ENCODE results near the gene TGM3. TPM values are rescaled to one million over a fixed set of nuclear protein-coding genes. Genes with fewer than 3 reads are reported as not detected.
A peak's percentile ranks its signal among the peaks of the same experiment; 100 is the strongest.

The TGM3 gene
- total RNA-seq, 6 donors from 2014 or later: 0.33 to 1.0 (median 0.46) TPM; not detected in 1

- 46 to 64% methylated on average over 2 of the region's 2 CpGs for WGBS, 2 donors
Measured at GRCh38 chr20:2326046-2326445, 30.2 kb downstream of the TGM3 start.

GRCh38 chr20:2327620-2328555 is 32.1 kb downstream of the TGM3 start:
- TF ChIP-seq, protein P1, sequence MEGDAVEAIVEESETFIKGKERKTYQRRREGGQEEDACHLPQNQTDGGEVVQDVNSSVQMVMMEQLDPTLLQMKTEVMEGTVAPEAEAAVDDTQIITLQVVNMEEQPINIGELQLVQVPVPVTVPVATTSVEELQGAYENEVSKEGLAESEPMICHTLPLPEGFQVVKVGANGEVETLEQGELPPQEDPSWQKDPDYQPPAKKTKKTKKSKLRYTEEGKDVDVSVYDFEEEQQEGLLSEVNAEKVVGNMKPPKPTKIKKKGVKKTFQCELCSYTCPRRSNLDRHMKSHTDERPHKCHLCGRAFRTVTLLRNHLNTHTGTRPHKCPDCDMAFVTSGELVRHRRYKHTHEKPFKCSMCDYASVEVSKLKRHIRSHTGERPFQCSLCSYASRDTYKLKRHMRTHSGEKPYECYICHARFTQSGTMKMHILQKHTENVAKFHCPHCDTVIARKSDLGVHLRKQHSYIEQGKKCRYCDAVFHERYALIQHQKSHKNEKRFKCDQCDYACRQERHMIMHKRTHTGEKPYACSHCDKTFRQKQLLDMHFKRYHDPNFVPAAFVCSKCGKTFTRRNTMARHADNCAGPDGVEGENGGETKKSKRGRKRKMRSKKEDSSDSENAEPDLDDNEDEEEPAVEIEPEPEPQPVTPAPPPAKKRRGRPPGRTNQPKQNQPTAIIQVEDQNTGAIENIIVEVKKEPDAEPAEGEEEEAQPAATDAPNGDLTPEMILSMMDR (IDR thresholded peaks at IDR 0.05): no peak
- TF ChIP-seq POLR2AphosphoS5 (IDR thresholded peaks at IDR 0.05) (no peak), POLR2A (IDR thresholded peaks at IDR 0.05) (no peak), EP300 (IDR thresholded peaks at IDR 0.05) (no peak)
- WGBS, 2 donors: 91 to 92% methylated on average over 23 to 30 of the region's 30 CpGs
- ATAC-seq (ENCODE audit: low FRiP score in 2 of 2): no peak
- H3K4me3 ChIP-seq: no peak overlapping the region
- no peaks in the 10 kb centered on the region for H3K27me3 ChIP-seq
- no peak overlapping the region for H3K27ac ChIP-seq
- H3K9me3 ChIP-seq: no peaks in the 10 kb centered on the region
- H3K4me1 ChIP-seq: no peaks in the 10 kb centered on the region
- H3K36me3 ChIP-seq: no peaks in the 10 kb centered on the region
- DNase-seq: peak in 1 of 2 donors; percentile 42

More at GRCh38 chr20:2326046-2326445, 30.2 kb downstream of the TGM3 start:
- H3K27me3 ChIP-seq: no peaks in the 10 kb centered on the region
- DNase-seq (no peak), ATAC-seq (ENCODE audit: low FRiP score in 2 of 2) (no peak)
- no peaks in the 10 kb centered on the region for H3K4me1 ChIP-seq
- H3K27ac ChIP-seq: no peak overlapping the region
- H3K4me3 ChIP-seq: no peak overlapping the region
- no peaks in the 10 kb centered on the region for H3K9me3 ChIP-seq
- no peak for TF ChIP-seq POLR2A (IDR thresholded peaks at IDR 0.05)
- TF ChIP-seq, protein P1 (IDR thresholded peaks at IDR 0.05): no peak
- H3K36me3 ChIP-seq: no peaks in the 10 kb centered on the region

DNA sequence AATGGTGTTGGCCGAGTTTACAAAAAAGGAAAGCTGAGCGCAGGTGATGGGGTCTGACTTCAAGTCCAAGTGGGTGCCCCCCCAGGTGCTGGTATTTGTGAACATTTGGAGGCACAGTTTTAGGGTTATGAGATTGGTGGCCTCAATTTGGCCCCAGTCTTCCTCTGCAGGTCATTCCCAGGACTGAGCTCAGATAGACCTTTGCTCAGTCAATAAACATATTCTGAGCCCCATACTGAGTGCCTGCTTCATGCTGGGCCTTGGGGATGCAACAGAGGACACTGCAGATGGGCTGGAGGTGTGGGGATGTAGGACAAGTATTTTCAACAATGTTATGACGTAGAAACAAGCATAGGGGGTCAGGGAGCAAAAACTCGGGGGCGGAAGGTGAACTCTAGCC is 33.5 kb downstream of the TGM3 start:
- Histone ChIP-seq H3K9me3 (no peaks in the 10 kb centered on the region), H3K27me3 (no peaks in the 10 kb centered on the region), H3K36me3 (no peaks in the 10 kb centered on the region), H3K27ac (no peak overlapping the region), H3K4me1 (no peaks in the 10 kb centered on the region), H3K4me3 (no peak overlapping the region)
- 82 to 90% methylated on average over 5 of the region's 5 CpGs for WGBS, 2 donors
- ATAC-seq (ENCODE audit: low FRiP score in 2 of 2) (no peak), DNase-seq (no peak)
- no peak for TF ChIP-seq POLR2AphosphoS5 (IDR thresholded peaks at IDR 0.05)
- no peak for TF ChIP-seq POLR2A (IDR thresholded peaks at IDR 0.05)
- TF ChIP-seq, protein P1 (IDR thresholded peaks at IDR 0.05): no peak
- no peak for TF ChIP-seq EP300 (IDR thresholded peaks at IDR 0.05)

DNA sequence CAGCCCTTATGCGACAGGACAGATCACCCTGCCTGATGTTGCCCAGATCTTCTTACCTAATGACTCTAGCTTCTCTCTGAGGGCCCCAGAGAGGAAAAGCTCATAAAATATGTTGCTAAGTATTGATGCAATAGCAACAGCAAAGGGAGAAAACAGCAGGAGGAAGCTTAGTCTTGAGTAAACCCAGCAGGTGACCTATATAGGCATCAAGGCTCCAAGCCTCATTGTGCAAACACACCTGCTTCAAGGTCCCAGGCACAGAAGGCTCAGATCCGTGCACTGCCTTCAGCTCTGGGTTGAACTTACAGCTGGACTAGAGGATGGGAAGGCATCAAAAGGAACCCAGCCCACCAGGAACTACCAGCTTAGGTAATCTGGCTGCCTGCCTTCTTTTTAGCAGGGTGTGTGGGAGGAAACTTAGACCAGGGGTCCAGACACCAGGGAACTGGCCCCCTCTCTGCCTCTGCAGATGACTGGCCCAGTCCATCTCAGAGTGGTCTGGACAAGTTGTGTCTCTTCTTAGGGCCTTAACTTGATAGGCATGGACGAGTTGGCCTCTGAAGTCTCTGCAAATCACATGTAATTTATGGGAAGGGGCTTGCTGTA is 34.4 kb downstream of the TGM3 start:
- no peak overlapping the region for H3K4me3 ChIP-seq
- ATAC-seq (ENCODE audit: low FRiP score in 2 of 2) (no peak), DNase-seq (no peak)
- peak overlapping the region in 1 of 4 donors; percentile 24 for H3K27ac ChIP-seq
- no peaks in the 10 kb centered on the region for H3K27me3 ChIP-seq
- WGBS, 2 donors: 70 to 80% methylated on average over 3 of the region's 3 CpGs
- H3K36me3 ChIP-seq: no peaks in the 10 kb centered on the region
- TF ChIP-seq POLR2A (IDR thresholded peaks at IDR 0.05) (no peak), POLR2AphosphoS5 (IDR thresholded peaks at IDR 0.05) (no peak), EP300 (IDR thresholded peaks at IDR 0.05) (no peak)
- TF ChIP-seq, protein P1 (IDR thresholded peaks at IDR 0.05): no peak
- H3K9me3 ChIP-seq: no peaks in the 10 kb centered on the region
- no peaks in the 10 kb centered on the region for H3K4me1 ChIP-seq
